ENCODE measurements around the gene PRAMEF10.
"Not testable (repeated sequence)": the region's sequence is repeated elsewhere in the genome, so short reads cannot be mapped to it uniquely, and the experiment has no call there.

The PRAMEF10 gene

GRCh38 chr1:12898170-12898569 is at the start of gene PRAMEF10:
Gene PRAMEF10 (minus strand): TSS chr1:12898270. CDS start chr1:12895847, 2,423 bp downstream.
- DNase-seq, result not testable (repeated sequence)

DNA sequence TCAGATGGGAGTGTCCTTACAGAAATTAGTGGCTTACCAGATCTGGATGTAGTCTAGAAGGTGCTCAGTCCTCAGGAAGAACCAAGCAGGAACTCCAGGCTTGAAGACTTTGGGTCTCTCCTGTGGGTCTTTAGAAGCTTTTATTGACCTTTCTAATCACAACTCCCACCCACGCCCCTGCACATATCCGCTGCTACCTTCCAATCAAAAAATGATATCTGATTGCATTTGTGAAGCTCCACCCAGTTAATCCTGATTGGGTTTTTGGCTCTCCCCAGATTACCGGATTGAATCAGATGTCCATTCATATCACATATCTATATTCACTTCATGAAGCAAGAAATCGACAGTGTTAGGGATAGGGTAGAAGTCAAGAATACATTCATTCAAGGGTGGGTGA is 49.4 kb upstream of the PRAMEF10 start, which contains the start of gene PRAMEF6:
Gene PRAMEF6, minus strand, starts transcription at position 101 of the 400 bp plus-strand sequence. CDS start 5,062 bp downstream, outside the sequence.
- not testable (repeated sequence) for DNase-seq

DNA sequence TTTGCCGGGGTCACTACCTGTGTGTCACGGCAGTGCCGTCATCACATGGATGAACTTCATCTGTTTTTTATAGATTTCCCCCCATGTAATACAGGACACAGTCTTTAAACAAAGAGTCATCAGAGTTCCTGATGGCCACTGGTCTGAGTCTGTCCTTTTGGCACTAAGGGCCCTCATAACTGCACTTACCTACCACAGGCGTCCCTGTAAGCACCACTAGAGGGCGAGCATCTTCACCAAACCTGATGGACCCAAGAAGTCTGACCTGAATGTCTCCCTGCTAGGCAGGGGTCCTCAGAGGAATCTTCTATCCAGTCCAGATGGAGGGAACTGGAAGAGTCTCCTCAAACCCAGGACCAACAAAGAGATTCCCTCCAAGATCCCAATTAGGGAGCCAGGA is 26.3 kb upstream of the PRAMEF10 start:
- DNase-seq, result not testable (repeated sequence)

DNA sequence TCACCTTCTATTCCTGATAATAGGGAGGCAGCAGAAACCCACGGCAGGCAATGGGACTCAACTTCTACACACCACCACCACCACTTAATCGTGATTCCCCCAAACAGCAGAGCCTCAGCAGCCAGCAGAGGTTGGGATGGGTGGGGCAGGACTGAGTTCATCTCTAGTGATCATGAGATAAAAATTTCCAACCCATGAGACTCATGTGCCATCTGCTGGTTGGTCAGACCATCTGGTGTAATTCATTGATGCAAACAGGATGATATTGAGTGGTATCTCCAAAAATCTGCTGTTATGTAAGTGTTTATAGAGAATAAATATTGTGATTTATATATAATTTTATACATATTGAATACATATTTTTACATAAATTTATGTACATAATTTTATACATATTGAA is 23.7 kb upstream of the PRAMEF10 start:
- DNase-seq, result not testable (repeated sequence)

GRCh38 chr1:12916310-12916709 is 18.2 kb upstream of the PRAMEF10 start, which contains the start of gene PRAMEF7:
Gene PRAMEF7 (plus strand): TSS chr1:12916610. CDS start chr1:12917693, 1,083 bp downstream.
- DNase-seq, result not testable (repeated sequence)

DNA sequence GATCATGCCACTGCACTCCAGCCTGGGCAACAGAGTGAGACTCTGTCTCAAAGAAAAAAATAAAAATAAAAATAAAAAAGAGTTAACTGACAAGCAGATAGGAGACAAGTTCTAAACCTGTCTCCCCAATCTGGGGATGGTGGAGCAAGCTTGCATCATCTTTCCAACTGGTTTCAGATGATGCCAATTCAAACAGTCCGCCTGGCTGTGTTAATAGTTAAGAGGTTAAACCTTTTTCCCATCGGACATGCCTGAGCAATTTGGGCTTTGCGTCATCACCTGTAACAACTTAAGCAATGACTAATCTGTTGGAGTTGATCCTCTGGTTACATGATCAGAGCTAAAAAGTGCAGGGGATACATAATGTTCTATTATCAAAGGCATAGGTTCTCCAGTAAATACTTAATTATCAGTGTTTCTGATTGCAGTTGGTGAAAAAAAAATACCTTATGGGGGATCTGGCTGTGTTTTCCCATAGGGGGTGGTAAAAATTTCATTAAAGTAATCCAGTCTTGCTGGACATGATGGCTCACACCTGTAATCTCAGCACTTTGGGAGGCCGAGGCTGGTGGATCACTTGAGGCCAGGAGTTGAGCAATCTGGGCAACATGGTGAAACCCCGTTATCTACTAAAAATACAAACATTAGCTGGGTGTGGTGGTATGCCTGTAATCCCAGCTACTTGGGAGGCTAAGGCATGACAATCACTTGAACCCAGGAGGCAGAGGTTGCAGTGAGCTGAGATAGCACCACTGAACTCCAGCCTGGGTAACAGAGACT is 5.9 kb upstream of the PRAMEF10 start:
- not testable (repeated sequence) for DNase-seq

DNA sequence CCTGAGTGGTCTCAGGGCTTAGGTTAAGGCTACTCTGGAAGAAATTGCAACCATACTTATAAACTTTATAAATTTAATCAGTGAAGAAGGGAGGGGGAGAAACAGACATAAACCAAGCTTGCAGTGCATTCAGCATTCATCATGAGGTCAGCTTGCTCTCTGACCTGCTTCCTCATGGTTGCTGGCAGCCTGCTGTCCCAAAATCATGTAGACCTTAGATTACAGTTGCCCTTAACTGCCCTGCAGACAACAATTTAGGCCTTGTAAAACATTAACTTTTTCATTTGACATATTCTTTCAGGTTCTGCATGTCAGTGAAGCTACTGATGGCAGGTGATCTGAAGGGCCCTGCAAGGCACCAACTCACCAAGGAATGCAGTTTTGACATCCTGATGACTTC is 1.1 kb upstream of the PRAMEF10 start:
- not testable (repeated sequence) for DNase-seq

GRCh38 chr1:12886101-12886500 is 12.0 kb downstream of the PRAMEF10 start, which contains the start of gene PRAMEF4:
Gene PRAMEF4 (minus strand): TSS chr1:12886201. CDS start chr1:12883394, 2,807 bp downstream.
- not testable (repeated sequence) for DNase-seq

DNA sequence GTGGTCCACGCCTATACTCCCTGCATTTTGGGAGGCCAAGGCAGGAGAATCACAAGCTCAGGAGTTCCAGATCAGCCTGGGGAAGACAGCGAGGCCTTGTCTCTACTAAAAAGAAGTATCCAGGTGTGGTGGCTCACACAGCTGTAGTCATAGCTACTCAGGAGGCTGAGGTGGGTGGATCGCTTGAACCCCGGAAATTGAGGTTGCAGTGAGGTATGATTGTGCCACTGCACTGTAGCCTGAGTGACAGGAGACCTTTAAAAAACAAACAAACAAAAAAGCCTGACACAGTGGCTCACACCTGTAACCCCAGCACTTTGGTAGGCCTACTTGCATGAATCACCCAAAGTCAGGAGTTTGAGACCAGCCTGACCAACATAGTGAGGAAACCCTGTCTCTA is 19.6 kb downstream of the PRAMEF10 start:
- DNase-seq, result not testable (repeated sequence)

- DNase-seq, result not testable (repeated sequence)
Observed at GRCh38 chr1:12863131-12863880, 34.8 kb downstream of the PRAMEF10 start.

DNA sequence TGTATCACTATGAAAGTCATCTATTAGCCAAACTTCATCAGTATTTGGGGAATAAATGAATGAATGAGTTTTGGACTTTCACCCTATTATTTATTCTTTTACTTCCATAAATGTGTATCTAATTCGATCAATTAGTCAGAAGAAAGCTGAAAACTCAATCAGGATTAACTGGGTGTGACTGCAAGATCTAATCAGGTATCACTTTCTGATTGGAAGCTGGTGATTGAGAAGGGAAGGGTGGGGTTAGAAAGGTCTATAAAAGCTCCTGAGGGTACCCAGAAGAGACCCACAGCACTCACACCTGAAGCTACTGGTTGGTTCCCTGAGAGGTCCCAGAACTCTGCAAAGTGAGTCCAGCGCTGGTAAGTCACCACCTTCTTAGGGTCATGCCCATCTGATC is 41.3 kb downstream of the PRAMEF10 start, which contains the start of gene PRAMEF2:
Gene PRAMEF2, plus strand, starts transcription at position 301 of the 400 bp plus-strand sequence. CDS start 1,924 bp downstream, outside the sequence.
- DNase-seq, result not testable (repeated sequence)

- no peak for DNase-seq
Observed at GRCh38 chr1:12851779-12852178, 46.3 kb downstream of the PRAMEF10 start.

- not testable (repeated sequence) for DNase-seq
Observed at GRCh38 chr1:12848620-12849019, 49.5 kb downstream of the PRAMEF10 start, which contains the start of gene HNRNPCL1. Gene HNRNPCL1 (minus strand): TSS chr1:12848720. CDS start chr1:12848289, 431 bp downstream.

Data from activated CD4-positive, CD25-positive, alpha-beta regulatory T cell (primary cell).